GM21825 (cell line): Measurements from ENCODE around the gene MLH1.

Source experiments
- ATAC-seq: cut with Tn5 transposase; IDR thresholded peaks from one replicate; pipeline ENCODE4 v1.9.1; 2021; ENCODE audit warnings: mild to moderate bottlenecking, moderate library complexity; ENCODE audit not compliant: unreplicated experiment

The MLH1 gene

DNA sequence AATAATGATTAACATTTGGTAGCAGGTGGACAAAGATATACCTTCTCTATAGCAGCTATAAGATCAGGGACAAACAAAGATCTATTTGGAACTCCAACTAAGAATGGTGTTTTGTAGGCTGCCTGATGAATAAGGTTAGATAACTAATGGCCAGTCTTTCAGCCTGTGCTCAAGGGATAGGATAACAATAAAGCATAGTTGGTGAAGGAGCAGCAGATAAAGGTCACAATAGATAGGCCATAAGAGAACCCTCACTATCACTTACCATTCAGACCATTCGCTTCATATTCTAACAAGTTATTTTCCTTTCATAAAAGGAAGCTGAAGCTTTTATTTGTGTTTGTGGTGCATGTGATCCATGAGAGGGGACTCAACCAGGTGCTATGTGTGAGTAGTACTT is 20.2 kb upstream of the MLH1 start:
- no peak for ATAC-seq

GRCh38 chr3:36981006-36981405 is 12.3 kb upstream of the MLH1 start:
- ATAC-seq, result no peak

- no peak for ATAC-seq
Observed at GRCh38 chr3:36988356-36988755, 5.0 kb upstream of the MLH1 start.

GRCh38 chr3:36989005-36989404 is 4.3 kb upstream of the MLH1 start:
- ATAC-seq, result no peak

DNA sequence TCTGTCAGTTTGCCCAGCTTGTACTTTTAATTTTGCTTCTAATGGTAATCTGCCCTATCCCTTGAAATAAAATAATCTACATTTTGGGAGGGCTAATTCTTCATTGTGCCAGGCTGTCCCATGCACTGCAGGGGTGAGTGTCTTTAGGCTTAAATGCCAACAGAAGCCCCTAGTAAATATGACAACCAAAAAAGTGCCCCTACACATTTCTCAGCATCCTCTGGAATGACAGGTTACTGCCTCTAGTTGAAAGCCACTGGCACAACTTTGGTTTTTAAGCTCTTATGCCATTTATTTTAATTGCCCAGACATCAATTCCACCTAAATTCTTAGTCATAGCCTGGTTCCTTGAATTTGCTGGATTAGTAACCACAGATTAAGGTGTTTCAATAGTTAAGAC is 3.8 kb upstream of the MLH1 start:
- no peak for ATAC-seq

- ATAC-seq, result no peak
Observed at GRCh38 chr3:36991147-36991546, 2.2 kb upstream of the MLH1 start.

- no peak for ATAC-seq
Observed at GRCh38 chr3:36991923-36992805, 1.2 kb upstream of the MLH1 start.

DNA sequence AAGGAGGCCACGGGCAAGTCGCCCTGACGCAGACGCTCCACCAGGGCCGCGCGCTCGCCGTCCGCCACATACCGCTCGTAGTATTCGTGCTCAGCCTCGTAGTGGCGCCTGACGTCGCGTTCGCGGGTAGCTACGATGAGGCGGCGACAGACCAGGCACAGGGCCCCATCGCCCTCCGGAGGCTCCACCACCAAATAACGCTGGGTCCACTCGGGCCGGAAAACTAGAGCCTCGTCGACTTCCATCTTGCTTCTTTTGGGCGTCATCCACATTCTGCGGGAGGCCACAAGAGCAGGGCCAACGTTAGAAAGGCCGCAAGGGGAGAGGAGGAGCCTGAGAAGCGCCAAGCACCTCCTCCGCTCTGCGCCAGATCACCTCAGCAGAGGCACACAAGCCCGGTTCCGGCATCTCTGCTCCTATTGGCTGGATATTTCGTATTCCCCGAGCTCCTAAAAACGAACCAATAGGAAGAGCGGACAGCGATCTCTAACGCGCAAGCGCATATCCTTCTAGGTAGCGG is 452 bp upstream of the MLH1 start, which contains the start of gene EPM2AIP1:
Gene EPM2AIP1, minus strand, starts transcription at position 326 of the 520 bp plus-strand sequence. Its CDS starts 54 bp downstream, at position 272.
- peak; percentile 84 for ATAC-seq

DNA sequence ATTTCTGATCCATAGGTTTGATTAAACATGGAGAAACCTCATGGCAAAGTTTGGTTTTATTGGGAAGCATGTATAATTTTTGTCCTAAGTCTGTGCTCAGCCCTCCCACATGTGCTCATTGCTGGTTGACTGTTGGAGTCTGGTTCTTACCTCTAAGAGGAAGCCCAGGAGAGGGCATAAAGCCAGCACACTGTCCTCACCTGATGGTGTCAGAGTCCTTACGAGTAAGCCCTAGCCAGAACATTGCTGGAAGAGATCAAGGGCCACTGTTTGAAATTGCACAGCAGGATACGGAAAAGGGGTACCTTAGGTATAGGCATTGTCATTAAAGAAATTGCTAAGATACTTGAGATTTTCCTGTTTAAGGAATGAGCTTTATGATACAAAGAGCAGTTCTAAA is 21.3 kb downstream of the MLH1 start:
- ATAC-seq, result no peak

DNA sequence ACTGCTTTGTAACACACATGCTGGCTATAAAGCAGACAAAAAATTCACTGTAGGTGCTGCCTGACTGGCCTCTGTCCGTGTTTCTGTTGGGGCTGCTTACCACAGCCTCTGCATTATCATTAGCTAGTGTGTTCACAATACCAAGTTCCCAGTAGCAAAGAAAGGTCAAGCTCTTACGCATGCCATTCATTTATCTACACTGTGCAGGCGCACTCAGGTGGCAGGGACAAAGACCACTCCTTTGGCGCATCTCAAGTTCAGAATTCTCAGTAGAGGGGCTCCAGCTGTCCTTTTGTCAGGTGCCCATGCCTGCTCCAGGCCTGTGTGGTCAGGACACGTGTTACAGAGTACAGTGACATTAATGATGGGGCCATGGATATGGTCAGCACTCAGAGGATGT is 22.3 kb downstream of the MLH1 start:
- no peak for ATAC-seq

DNA sequence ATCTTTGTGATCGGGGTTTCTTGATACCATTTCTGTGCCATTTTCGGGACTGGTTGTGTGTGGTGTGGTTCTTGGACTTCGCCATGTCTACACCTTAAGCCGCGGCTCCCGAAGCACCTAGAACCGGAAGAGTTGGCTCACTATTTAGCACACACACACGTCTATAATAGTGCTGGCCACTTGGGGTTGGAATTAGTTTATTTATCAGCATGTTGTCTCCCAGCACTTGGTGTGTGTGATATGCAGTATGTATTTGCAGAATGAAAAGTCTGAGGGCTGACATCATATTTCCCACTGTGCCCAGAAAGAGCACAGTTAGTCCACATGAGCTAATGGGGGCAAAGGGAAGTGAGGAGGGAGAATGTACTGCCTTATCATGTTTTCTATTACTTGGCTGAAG is 23.6 kb downstream of the MLH1 start:
- no peak for ATAC-seq

DNA sequence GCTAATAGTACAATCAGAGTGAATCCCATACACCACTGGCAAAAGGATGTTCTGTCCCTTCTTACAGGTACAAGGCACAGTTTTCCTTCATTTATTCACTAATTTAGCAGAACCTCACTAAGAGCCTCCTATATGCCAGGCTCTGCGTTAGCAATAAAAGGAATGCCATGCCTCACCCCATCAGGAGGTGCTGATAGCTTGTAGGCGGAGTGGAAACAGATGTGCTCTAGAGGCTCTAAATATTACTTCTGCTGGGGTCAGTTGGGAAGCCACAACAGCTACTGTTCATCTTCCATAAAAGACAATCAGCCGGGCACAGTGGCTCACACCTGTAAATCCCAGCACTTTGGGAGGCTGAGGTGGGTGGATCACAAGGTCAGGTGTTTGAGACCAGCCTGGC is 24.4 kb downstream of the MLH1 start:
- ATAC-seq, result no peak

DNA sequence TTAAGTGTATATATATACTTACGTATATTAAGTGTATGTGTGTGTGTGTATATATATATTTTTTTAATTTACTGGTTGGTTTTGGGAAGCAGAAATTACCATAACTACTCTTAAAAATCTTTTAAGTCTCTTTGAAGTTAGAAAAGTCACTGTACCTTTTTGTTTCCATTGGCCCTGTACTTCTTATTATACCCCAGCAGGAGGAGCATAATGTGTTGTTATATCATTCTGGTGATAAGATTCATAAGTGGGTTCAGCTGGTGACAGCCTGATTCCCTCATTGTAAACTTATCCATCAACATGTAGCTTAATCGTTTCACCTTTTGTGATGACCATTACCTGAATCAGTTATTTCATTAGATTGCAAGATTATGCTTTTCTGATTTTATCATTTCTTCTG is 30.8 kb downstream of the MLH1 start:
- no peak for ATAC-seq

DNA sequence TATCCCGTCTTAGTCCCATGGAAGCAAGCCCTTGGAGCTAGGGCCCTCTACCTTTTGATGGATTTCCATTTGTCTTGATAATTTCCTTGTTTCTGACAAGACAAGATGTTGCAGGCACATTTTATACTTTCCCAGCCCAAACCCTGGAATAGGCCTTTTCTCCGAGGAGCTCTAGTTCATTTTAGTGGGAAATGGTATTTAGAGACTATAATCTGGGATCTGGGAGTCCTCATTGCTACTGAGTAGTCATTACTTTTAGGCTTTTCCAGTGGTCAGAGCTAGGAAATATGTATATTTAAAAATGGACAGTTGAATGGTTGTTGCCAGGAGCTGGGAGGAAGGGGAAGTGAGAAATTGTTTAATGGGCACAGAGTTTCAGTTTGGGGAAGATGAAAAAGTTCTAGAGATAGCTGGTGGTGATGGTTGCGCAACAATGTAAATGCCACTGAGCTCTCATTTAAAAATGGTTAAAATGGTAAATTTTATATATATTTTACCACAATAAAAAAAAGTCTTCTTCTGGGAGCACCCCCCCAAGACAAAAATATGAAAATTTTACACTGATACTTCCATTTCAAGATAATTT is 31.6 kb downstream of the MLH1 start:
- peak; percentile 61 for ATAC-seq

- no peak for ATAC-seq
Observed at GRCh38 chr3:37025561-37026335, 32.4 kb downstream of the MLH1 start.

- no peak for ATAC-seq
Observed at GRCh38 chr3:37026851-37027250, 33.5 kb downstream of the MLH1 start.

GRCh38 chr3:37028329-37028728 is 35.0 kb downstream of the MLH1 start:
- no peak for ATAC-seq

DNA sequence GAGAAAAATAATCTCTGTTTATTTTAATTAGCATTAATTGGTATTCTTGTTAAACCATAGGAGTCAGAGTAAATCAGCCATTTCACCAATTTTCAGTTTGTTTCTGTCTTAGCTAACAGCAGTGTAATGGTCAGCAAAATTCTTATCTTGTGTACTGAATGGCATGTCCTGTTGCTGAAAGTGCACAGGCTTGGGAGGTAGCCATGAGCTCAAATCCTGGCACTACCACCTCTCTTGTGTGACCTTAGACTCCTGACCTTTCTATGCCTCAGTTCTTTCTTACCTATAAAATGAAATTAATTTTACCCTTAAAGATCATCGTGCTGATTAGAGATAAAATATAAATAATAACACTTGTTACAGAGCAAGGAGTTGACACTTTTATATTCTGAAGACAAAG is 35.8 kb downstream of the MLH1 start:
- ATAC-seq, result no peak

GRCh38 chr3:37029516-37030163 is 36.3 kb downstream of the MLH1 start:
- no peak for ATAC-seq

GRCh38 chr3:37030588-37030987 is 37.3 kb downstream of the MLH1 start:
- ATAC-seq, result no peak

DNA sequence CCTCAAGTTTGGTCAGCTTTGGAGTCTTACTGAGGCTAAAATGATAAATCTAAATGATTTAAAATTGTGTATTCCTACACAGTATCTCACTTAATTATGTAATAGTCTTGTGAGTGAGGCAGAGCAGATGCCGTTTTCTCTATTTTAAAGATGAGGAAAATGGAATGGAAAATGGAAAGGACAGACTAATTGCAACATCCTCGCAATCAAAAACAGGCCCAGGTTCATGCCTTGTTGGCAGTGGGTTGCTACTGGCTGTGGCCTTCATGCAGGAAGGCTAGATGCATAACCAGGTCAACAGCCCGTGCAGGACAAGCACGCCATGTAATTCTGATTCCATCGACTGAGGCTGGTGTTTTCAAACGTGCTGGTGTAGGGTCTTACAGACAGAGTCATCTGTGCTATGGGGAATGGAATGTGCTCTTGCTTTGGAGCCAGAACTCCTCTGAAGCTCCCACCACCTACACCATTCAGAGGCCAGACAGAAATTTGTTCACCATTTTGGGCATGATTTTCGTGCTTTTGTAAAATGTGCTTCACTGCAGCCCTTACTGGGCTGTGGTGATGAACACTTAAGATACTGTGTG is 37.9 kb downstream of the MLH1 start:
- no peak for ATAC-seq
